ENCODE measurements around the gene SLC39A7.

Gene SLC39A7

GRCh38 chr6:33171016-33171879 is 29.4 kb upstream of the SLC39A7 start:
- no peak for DNase-seq

GRCh38 chr6:33171880-33172687 is 28.6 kb upstream of the SLC39A7 start:
- no peak for DNase-seq

- no peak for DNase-seq
Observed at GRCh38 chr6:33172688-33173534, 27.8 kb upstream of the SLC39A7 start.

- no peak for DNase-seq
Observed at GRCh38 chr6:33173535-33174180, 27.0 kb upstream of the SLC39A7 start.

GRCh38 chr6:33174784-33175183 is 25.9 kb upstream of the SLC39A7 start:
- DNase-seq, result no peak

- DNase-seq, result no peak
Observed at GRCh38 chr6:33175436-33176069, 25.1 kb upstream of the SLC39A7 start.

- no peak for DNase-seq
Observed at GRCh38 chr6:33176906-33177305, 23.8 kb upstream of the SLC39A7 start.

- DNase-seq, result no peak
Observed at GRCh38 chr6:33177552-33178446, 22.9 kb upstream of the SLC39A7 start.

GRCh38 chr6:33178755-33179475 is 21.8 kb upstream of the SLC39A7 start:
- no peak for DNase-seq

GRCh38 chr6:33181141-33181540 is 19.5 kb upstream of the SLC39A7 start:
- no peak for DNase-seq

GRCh38 chr6:33183071-33183683 is 17.5 kb upstream of the SLC39A7 start:
- DNase-seq, result peak; percentile 59

- no peak for DNase-seq
Observed at GRCh38 chr6:33185190-33185589, 15.5 kb upstream of the SLC39A7 start.

GRCh38 chr6:33185654-33186187 is 14.9 kb upstream of the SLC39A7 start:
- no peak for DNase-seq

GRCh38 chr6:33187809-33188208 is 12.9 kb upstream of the SLC39A7 start:
- DNase-seq, result no peak

- DNase-seq, result no peak
Observed at GRCh38 chr6:33189164-33189563, 11.5 kb upstream of the SLC39A7 start.

GRCh38 chr6:33189625-33190448 is 10.8 kb upstream of the SLC39A7 start:
- no peak for DNase-seq

- no peak for DNase-seq
Observed at GRCh38 chr6:33190504-33191107, 10.1 kb upstream of the SLC39A7 start.
